Femur (tissue), 1 donor: ENCODE results near the gene ABCB9.
"Not testable (repeated sequence)": the region's sequence is repeated elsewhere in the genome, so short reads cannot be mapped to it uniquely, and the experiment has no call there.

Experiments used
- DNase-seq: peaks from one replicate; pipeline ENCODE4 v3.0.0-alpha.2; 2017

Gene ABCB9

DNA sequence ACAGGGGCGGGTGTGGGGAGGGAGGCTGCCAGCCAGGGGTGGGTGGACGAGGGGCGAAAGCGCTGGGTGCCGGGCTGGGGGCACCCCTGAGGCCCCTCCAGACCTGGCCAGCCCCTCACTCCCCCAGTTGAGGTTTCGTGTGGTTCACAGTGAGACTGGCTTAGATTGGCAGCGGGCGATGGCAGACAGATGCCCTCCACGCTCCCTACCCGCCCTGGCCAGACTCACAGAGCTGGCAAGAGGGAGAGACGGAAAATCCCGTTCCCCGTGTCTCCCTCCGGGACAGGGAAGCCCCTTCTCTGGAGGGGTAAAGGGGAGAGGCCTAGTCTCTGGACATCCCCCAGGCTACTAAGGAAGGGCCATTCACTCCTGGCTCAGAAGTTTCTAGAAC lies 37.1 kb downstream of the ABCB9 start:
- DNase-seq = no peak

DNA sequence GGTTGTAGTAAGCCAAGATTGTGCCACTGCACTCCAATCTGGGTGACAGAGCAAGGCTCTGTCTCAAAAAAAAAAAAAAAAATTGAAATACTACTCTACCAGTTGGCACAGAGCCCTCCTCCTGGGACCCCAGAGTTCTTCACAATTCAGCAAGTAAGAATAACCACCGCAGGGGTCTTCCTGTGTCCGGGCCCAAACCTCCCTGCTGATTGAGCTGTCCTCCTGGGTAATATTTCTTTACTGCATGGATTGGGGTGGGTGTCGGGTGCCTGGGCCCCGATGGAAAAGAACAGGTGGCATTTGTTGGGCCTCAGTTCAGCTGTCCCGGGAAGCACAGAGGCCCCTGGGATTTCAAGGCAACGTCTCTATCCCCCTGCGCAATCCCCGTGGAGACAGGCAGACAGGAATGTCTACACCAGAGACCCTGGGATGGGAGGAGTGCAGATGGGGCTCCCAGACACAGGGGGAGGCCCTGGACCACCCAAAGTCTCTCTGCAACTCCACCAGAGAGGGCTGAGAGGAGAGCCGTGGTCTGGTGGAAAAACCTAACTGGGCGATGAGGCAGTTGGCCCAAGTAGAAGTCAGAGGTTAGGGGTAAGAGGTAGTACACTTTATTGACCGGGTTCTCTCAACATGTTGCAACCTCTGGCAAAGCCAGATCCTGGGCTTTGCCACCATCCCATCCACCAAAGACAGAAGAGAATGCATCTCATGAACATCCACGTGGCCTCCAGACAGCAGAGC lies 37.7 kb downstream of the ABCB9 start:
- peak; percentile 51 for DNase-seq

DNA sequence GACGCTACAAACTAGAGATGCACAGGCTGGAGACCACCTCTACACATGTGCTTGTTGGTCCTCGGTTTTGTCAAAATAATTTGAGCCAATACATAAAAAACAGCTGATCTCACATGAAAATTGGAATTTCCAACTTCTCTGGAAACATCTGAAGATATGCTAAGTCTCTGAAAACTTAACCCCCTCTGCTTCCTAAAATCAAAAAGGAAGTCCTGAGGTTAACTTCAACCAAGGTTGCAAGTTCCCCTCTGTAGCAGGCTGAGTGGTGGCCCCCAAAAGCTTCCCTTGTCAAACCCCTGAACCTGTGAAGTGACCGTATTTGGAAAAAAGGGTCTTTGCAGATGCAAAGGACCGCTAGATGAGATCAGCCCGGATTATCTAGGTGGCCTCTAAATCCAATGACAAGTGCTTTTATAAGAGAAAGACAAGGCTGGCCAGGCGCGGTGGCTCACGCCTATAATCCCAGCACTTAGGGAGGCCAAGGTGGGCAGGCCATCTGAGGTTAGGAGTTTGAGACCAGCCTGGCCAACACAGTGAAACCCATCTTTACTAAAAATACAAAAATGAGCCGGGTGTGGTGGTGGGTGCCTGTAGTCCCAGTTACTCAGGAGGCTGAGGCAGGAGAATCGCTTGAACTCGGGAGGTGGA lies 38.4 kb downstream of the ABCB9 start:
- no peak for DNase-seq

GRCh38 chr12:122921917-122922316 lies 44.3 kb downstream of the ABCB9 start:
- DNase-seq = no peak

- DNase-seq = no peak
Measured at GRCh38 chr12:122920687-122921086, 45.6 kb downstream of the ABCB9 start.

GRCh38 chr12:122918827-122919226 lies 47.4 kb downstream of the ABCB9 start:
- no peak for DNase-seq

GRCh38 chr12:122917507-122918121 lies 48.6 kb downstream of the ABCB9 start:
- DNase-seq = no peak

DNA sequence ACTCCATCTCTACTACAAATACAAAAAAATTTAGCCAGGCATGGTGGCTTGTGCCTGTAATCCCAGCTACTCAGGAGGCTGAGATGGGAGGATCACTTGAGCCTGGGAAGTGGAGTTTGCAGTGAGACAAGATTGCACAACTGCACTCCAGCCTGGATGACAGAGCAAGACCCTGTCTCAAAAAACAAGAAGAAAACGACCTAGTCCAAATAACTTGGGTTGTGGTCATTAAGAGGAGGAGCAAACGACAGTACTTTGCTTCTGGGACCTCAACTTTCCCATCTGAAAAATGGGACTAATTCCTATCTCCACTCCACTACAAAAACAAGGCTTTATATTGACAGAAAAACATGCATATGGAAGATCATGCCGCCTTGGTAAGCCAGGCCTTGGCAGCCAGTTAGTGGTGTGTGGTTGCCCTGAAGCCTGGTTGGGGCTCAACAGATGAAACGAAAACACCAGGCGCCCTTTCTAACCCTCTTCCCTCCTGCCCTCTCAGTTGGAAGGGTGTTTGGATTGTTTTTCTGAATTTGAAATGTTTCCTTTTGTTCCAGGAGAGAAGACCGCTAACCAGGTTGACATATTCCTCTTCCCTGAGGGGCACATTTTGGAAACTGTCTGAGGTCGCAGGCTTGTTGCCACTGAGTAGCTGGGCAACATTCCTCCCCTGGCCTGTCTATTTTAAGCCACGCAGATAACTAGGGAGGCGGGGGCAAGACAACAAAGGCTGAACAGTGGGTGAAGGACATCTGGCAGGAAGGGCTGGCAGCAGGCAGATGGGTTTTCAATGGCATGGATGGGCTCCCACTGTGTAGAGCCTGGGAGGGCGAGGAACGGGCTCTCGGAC lies 56.6 kb downstream of the ABCB9 start:
- no peak for DNase-seq

DNA sequence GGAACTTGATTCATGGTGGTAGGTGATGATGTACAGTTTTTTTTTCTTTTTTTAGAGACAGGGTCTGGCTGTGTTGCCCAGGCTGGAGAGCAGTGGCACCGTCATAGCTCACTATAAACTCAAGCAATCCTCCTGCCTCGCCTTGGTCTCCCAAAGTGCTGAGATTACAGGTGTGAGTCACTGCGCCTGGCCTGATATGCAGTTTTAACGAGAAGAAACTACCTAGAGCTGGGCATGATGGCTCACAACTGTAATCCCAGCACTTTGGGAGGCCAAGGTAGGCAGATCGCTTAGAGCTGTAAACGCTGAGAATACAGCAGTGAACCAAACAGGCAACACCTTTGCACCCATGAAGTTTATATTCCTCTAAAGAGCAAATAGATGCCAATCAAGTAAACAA lies 57.3 kb downstream of the ABCB9 start:
- DNase-seq = no peak

- DNase-seq = not testable (repeated sequence)
Measured at GRCh38 chr12:122905258-122905657, 61.0 kb downstream of the ABCB9 start.

GRCh38 chr12:122903693-122904034 lies 62.6 kb downstream of the ABCB9 start:
- no peak for DNase-seq

DNA sequence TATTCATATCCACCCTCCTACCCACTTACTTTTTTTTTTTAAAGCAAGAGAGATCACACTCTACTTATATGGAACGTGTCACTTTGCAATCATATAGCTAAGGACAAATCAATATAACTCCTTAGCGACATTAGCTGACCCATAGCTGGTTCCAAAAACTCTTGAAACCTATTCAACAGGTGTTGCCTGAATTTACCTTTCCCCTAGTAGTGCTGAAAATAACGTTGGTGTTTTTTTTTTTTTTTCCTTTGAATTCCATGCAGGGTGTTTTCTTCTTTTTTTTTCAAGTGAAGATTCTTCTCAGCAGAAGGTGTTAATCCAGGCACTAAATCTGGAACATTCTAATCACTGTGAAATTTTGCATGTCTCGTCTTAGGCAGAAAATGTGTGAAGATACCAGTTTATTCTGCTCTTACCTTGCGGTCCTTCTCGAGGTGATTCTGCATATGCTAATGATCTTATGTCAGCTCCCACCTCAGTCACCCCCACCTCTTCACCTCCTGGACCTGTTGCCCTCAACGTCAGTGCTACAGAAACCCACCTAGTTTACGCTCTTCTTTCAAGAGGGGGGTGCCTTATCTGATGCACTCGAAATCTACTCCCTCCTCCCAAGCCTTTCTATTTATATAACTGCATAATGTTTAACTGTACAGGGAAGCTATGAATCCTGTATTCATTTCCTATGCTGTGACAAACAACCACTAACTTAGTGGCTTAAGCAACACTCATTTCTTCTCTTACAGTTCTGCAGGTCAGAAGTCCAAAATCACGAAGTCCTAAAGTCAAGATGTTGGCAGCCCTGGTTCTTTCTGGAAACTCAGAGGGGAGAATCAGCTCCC lies 63.2 kb downstream of the ABCB9 start:
- no peak for DNase-seq

GRCh38 chr12:122899887-122900286 lies 66.4 kb downstream of the ABCB9 start:
- no peak for DNase-seq

GRCh38 chr12:122896662-122897061 lies 69.6 kb downstream of the ABCB9 start:
- no peak for DNase-seq

DNA sequence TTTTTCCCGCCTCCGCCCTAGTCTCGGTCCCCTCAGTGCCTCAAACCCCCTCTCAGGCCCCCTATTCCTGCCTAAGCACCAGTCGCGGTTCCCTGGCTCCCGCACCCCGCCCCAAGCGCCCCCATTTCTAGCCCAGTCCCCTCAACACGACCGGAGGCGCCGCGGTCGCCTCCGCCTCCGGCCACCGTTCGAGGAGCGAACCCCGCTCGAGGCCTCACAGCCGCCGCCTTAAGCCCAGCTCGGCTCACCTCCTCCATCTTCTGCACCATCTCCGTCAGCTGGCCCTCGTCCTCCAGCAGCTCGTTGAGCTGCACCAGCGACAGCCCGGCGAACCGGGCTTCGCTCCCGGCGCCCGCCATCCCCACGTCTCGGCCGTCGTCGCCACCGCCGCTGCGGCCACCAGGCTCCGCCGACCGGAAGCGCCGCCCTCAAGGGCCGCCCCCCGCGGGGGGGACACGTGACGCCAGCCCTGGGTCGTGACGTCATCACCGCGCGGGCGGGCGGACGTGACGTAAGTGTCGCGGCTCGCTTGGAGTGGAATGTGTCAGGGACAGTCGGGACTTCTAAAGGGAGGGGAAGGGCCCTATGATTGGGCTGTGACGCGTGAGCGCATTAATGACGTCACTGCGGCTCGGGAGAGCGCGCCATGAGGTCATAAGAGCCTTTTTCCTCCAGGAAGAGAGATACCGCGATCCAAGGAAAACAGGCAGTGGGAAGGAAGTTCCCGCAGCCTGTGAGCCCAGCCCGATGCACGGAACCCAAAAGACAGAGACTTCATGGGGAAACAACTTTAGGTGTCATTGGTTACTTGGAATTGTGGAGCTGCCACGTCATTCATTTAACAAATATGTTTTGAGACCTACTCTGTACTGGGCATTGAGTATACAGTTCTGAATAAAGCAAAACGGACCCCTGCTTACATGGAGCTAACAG lies 70.3 kb downstream of the ABCB9 start, which contains the start of gene VPS37B:
VPS37B (minus strand) TSS at position 421 of the 933 bp plus-strand sequence; CDS start at position 359, 62 bp downstream.
- DNase-seq = peak; percentile 91

GRCh38 chr12:122895320-122895703 lies 71.0 kb downstream of the ABCB9 start:
- no peak for DNase-seq

GRCh38 chr12:122894193-122895121 lies 71.8 kb downstream of the ABCB9 start:
- DNase-seq = peak; percentile 55

GRCh38 chr12:122893208-122894153 lies 72.8 kb downstream of the ABCB9 start:
- DNase-seq = no peak

GRCh38 chr12:122892724-122893123 lies 73.5 kb downstream of the ABCB9 start:
- DNase-seq = not testable (repeated sequence)
